HG03039 (cell line): Measurements from ENCODE around the gene CSTF2T.
A peak's percentile ranks its signal among the peaks of the same experiment; 100 is the strongest.

Experiments used
- ATAC-seq: cut with Tn5 transposase; IDR thresholded peaks from one replicate; pipeline ENCODE4 v1.9.1; 2021; ENCODE audit warnings: mild to moderate bottlenecking, moderate library complexity; ENCODE audit not compliant: unreplicated experiment

The CSTF2T gene

GRCh38 chr10:51699475-51700227, at the start of gene CSTF2T:
Gene CSTF2T, minus strand, starts transcription at chr10:51699595. Its CDS starts 46 bp downstream, at chr10:51699549.
- peak; percentile 90 for ATAC-seq

GRCh38 chr10:51748959-51749358, 49.6 kb upstream of the CSTF2T start:
- ATAC-seq: no peak

GRCh38 chr10:51747216-51747615, 47.8 kb upstream of the CSTF2T start:
- no peak for ATAC-seq

- ATAC-seq: no peak
Measured at GRCh38 chr10:51745397-51745796, 46.0 kb upstream of the CSTF2T start.

- ATAC-seq: no peak
Measured at GRCh38 chr10:51744235-51745000, 45.0 kb upstream of the CSTF2T start.

- ATAC-seq: no peak
Measured at GRCh38 chr10:51743146-51743545, 43.8 kb upstream of the CSTF2T start.

GRCh38 chr10:51733057-51733456, 33.7 kb upstream of the CSTF2T start:
- no peak for ATAC-seq

GRCh38 chr10:51729822-51730555, 30.6 kb upstream of the CSTF2T start:
- no peak for ATAC-seq

GRCh38 chr10:51724038-51724437, 24.6 kb upstream of the CSTF2T start:
- ATAC-seq: no peak

- ATAC-seq: no peak
Measured at GRCh38 chr10:51718804-51719291, 19.5 kb upstream of the CSTF2T start.

GRCh38 chr10:51716981-51717380, 17.6 kb upstream of the CSTF2T start:
- no peak for ATAC-seq

- ATAC-seq: no peak
Measured at GRCh38 chr10:51711519-51711891, 12.1 kb upstream of the CSTF2T start.

- no peak for ATAC-seq
Measured at GRCh38 chr10:51709324-51709972, 10.1 kb upstream of the CSTF2T start.

- ATAC-seq: no peak
Measured at GRCh38 chr10:51708609-51709008, 9.2 kb upstream of the CSTF2T start.

GRCh38 chr10:51707821-51708424, 8.5 kb upstream of the CSTF2T start:
- no peak for ATAC-seq

GRCh38 chr10:51707392-51707791, 8.0 kb upstream of the CSTF2T start:
- no peak for ATAC-seq

- no peak for ATAC-seq
Measured at GRCh38 chr10:51706225-51706624, 6.8 kb upstream of the CSTF2T start.

GRCh38 chr10:51705774-51706173, 6.4 kb upstream of the CSTF2T start:
- ATAC-seq: no peak

- ATAC-seq: no peak
Measured at GRCh38 chr10:51700228-51700817, 928 bp upstream of the CSTF2T start.

- ATAC-seq: peak; percentile 29
Measured at GRCh38 chr10:51699145-51699474, 285 bp downstream of the CSTF2T start.
